Endothelial cell of umbilical vein (primary cell): ENCODE measurements around the gene URAD.

Experiments
- EZH2 ChIP-seq: IDR thresholded peaks from 2 replicates; pipeline ENCODE4 v1.6.1; 2012; ENCODE audit warnings: borderline replicate concordance, low read depth, mild to moderate bottlenecking, moderate library complexity, low read length, inconsistent platforms; ENCODE audit not compliant: severe bottlenecking
- JUN ChIP-seq: IDR thresholded peaks from 2 replicates; pipeline ENCODE4 v1.6.1; 2011; ENCODE audit warnings: borderline replicate concordance, low read depth; ENCODE audit not compliant: insufficient read length, insufficient read depth
- MYC ChIP-seq: IDR thresholded peaks from one replicate; pipeline ENCODE4 v1.6.1; 2011; ENCODE audit warnings: mild to moderate bottlenecking, low read depth, low read length
- POLR2A ChIP-seq: IDR thresholded peaks from 2 replicates; pipeline ENCODE4 v1.6.1; 2012; ENCODE audit warnings: low read depth, mild to moderate bottlenecking, control low read depth, low read length
- POLR2AphosphoS5 ChIP-seq: IDR thresholded peaks from 2 replicates; pipeline ENCODE4 v1.6.1; 2012; ENCODE audit warnings: low read depth, mild to moderate bottlenecking, control low read depth, low read length, moderate library complexity; ENCODE audit not compliant: insufficient read depth
- TF ChIP-seq, protein P1 (sequence below), 2 donors: IDR thresholded peaks; 1 replicate in 1 of 2; 2 replicates in 1 of 2; pipeline ENCODE4 v1.5.1; 2011; ENCODE audit warnings: low read length in 2 of 2, mild to moderate bottlenecking in 2 of 2, moderate library complexity in 2 of 2, control low read depth in 1 of 2, inconsistent platforms in 1 of 2, low read depth in 1 of 2; ENCODE audit not compliant: insufficient read depth in 1 of 2; ENCODE audit errors: extremely low read depth in 1 of 2

GRCh38 chr13:28012896-28013295, 24.4 kb upstream of the URAD start:
- TF ChIP-seq, protein P1, sequence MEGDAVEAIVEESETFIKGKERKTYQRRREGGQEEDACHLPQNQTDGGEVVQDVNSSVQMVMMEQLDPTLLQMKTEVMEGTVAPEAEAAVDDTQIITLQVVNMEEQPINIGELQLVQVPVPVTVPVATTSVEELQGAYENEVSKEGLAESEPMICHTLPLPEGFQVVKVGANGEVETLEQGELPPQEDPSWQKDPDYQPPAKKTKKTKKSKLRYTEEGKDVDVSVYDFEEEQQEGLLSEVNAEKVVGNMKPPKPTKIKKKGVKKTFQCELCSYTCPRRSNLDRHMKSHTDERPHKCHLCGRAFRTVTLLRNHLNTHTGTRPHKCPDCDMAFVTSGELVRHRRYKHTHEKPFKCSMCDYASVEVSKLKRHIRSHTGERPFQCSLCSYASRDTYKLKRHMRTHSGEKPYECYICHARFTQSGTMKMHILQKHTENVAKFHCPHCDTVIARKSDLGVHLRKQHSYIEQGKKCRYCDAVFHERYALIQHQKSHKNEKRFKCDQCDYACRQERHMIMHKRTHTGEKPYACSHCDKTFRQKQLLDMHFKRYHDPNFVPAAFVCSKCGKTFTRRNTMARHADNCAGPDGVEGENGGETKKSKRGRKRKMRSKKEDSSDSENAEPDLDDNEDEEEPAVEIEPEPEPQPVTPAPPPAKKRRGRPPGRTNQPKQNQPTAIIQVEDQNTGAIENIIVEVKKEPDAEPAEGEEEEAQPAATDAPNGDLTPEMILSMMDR (IDR thresholded peaks at IDR 0.05; ENCODE audit: extremely low read depth in 1 of 2, insufficient read depth in 1 of 2, low read depth in 1 of 2, low read length in 2 of 2) = no peak
- TF ChIP-seq MYC (no peak), POLR2AphosphoS5 (no peak), JUN (no peak), POLR2A (no peak), EZH2 (no peak)
